LNCaP clone FGC (cell line): ENCODE data around the gene GNL3.
A peak's percentile ranks its signal among the peaks of the same experiment; 100 is the strongest.

Experiments
- DNase-seq: peaks from one replicate; pipeline ENCODE4 v3.0.0-alpha.2; 2011; ENCODE audit warnings: low read depth
- H3K4me3 ChIP-seq: 2 replicates; pipeline ENCODE4 v1.5.1; 2011; ENCODE audit warnings: mild to moderate bottlenecking, low read depth, low read length, control low read depth
- TF ChIP-seq, protein P1 (sequence below): IDR thresholded peaks from 2 replicates; pipeline ENCODE4 v1.5.1; 2012; ENCODE audit warnings: mild to moderate bottlenecking; ENCODE audit not compliant: control insufficient read depth, insufficient read depth; ENCODE audit errors: extremely low read depth

Gene GNL3

DNA sequence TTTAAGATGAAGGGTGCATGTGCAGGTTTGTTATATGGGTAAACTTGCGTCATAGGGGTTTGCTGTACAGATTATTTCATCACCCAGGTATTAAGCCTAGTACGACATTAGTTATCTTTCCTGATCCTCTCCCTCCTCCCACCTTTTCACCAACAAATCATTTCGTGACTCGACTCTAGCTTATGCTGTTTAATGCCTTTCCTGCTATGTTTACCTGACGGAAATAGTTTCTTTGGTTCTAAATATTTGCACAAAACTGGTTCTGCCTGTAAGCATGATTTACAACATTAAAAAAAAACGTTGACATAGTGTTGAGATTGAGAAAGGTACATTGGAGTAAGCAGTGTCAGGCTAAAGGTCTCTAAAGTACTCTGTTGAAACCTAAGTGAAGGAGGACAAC, 2.4 kb downstream of the GNL3 start:
- peak; percentile 94 for DNase-seq
- peak overlapping the region; percentile 85 for H3K4me3 ChIP-seq
- TF ChIP-seq, protein P1, sequence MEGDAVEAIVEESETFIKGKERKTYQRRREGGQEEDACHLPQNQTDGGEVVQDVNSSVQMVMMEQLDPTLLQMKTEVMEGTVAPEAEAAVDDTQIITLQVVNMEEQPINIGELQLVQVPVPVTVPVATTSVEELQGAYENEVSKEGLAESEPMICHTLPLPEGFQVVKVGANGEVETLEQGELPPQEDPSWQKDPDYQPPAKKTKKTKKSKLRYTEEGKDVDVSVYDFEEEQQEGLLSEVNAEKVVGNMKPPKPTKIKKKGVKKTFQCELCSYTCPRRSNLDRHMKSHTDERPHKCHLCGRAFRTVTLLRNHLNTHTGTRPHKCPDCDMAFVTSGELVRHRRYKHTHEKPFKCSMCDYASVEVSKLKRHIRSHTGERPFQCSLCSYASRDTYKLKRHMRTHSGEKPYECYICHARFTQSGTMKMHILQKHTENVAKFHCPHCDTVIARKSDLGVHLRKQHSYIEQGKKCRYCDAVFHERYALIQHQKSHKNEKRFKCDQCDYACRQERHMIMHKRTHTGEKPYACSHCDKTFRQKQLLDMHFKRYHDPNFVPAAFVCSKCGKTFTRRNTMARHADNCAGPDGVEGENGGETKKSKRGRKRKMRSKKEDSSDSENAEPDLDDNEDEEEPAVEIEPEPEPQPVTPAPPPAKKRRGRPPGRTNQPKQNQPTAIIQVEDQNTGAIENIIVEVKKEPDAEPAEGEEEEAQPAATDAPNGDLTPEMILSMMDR, result no peak

DNA sequence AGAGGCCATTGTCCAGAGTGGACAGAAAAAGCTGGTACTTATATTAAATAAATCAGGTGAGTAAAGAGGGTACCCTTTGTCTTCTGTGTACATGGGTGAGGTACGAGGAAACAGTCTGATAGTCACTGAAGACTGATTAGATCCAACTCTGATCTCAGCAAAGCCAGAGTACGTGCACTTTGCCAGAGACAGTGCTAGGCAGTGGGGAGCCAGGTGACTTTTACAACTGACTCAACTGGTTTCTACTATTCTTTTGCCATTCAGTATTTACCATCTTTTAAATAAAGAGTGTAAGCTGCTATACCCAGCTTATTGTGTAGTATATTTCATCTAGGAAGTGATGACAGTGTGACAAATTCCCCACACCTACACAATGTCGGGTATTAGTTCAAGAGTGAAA, 3.3 kb downstream of the GNL3 start:
- TF ChIP-seq, protein P1, result no peak

DNA sequence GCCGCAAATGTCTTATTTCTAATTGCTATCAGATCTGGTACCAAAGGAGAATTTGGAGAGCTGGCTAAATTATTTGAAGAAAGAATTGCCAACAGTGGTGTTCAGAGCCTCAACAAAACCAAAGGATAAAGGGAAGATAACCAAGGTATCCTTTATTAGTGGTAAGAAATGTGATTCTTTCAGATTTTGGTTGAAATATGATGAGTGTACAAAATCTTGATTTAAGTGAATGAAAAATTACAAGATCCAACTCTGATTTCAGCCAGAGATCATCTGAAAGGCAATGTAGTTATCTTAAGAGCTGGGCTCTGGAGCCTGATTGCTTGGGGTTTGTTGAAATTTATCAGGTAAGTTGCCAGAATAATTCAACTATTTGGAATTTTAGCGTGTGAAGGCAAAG, 4.7 kb downstream of the GNL3 start:
- no peak overlapping the region for H3K4me3 ChIP-seq
- TF ChIP-seq, protein P1, result no peak
- no peak for DNase-seq

More for the DNA sequence above, 3.3 kb downstream of the GNL3 start:
- peak overlapping the region; percentile 85 for H3K4me3 ChIP-seq
- DNase-seq, result peak; percentile 65

DNA sequence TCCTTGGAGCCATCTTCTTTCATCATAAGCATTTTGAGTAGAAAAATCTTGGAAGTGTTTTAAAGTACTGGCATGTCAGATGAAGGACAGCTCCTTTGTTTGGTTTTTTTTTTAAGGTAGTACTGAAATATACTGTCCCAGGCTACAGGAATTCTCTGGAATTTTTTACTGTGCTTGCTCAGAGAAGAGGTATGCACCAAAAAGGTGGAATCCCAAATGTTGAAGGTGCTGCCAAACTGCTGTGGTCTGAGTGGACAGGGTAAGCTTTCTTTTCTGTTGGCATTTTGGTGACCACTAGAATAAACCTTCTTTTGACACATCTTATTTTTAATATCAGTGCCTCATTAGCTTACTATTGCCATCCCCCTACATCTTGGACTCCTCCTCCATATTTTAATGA, 7.2 kb downstream of the GNL3 start:
- no peak overlapping the region for H3K4me3 ChIP-seq
- TF ChIP-seq, protein P1, result no peak
- no peak for DNase-seq

DNA sequence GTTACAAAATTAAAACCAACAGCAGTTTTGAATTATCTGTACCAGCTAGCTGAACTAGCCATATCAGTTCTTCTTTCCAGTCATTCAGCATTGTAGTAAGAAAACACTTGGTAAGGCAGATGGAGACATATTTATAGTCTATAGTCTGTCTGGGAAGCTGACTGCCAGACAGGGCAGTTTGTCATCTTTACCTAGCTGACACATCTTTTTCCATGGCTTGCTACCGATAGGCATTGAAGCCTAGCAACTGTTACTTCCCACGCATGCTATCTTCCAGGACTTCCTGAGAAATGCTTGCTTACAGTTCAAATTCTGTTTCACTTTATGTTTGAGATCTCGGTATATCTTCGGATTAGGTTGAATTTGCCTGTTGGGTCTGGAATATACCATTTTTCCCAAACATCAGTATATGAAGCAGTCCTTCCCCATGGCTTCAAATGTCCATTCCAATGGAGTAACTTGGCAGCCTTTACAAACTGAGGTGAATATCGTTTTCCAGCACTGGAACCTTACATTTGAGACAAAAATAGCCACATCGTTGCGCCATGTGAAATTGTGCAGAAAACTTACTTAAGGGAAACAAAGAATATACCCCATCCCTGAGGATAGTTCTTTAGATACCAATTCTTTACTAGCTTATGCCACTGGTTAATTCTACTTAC, 8.8 kb downstream of the GNL3 start:
- TF ChIP-seq, protein P1, result no peak
- H3K4me3 ChIP-seq, result no peak overlapping the region
- no peak for DNase-seq

DNA sequence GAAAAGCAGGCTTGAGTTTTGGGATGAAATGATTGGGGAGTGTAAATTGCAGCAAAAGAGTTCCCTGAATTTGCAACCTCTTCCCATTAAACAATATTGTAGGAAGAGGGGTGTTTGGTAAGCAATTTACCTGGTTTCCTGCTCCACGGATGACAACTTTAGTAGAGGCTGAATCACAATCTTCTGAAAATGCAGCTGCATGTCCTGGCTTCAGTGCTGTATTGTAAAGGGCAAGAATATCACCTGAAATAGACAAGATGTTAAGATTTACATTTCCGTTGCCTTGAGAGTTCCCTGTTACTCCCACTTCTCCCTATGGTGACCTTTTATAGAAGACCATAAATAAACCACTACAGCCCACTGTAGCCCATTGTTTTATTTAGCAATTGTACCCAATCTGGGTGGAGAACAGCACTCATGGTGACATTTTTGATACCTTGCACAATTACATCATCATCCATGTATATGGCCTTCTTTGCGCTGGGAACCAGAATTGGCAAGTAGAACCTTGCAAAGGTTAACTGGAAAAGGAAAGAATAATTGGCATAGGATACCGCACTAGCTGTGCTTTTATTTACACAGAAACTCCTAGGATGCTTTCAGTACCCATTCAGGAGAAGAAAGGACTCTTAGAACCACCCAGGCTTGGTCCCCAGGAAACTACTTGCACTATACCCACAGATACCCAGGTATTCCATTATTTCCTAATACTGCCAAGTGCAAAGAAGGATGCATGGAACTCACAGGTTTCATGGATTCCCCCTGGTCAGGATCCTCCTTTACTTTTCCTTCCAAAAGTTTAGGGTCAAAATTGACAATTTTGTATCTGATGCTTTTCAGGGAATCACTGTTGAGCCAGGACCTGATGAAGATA, 10.2 kb downstream of the GNL3 start:
- DNase-seq, result no peak
- TF ChIP-seq, protein P1, result no peak
- no peak overlapping the region for H3K4me3 ChIP-seq
